GOT3 (cell line): ENCODE results near the gene CLDN1.

Source experiments
- DNase-seq: peaks from one replicate; lab custom pipeline; 2025; ENCODE audit warnings: mixed read lengths; lab: John Stamatoyannopoulos, UW

The CLDN1 gene, protein sequence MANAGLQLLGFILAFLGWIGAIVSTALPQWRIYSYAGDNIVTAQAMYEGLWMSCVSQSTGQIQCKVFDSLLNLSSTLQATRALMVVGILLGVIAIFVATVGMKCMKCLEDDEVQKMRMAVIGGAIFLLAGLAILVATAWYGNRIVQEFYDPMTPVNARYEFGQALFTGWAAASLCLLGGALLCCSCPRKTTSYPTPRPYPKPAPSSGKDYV

DNA sequence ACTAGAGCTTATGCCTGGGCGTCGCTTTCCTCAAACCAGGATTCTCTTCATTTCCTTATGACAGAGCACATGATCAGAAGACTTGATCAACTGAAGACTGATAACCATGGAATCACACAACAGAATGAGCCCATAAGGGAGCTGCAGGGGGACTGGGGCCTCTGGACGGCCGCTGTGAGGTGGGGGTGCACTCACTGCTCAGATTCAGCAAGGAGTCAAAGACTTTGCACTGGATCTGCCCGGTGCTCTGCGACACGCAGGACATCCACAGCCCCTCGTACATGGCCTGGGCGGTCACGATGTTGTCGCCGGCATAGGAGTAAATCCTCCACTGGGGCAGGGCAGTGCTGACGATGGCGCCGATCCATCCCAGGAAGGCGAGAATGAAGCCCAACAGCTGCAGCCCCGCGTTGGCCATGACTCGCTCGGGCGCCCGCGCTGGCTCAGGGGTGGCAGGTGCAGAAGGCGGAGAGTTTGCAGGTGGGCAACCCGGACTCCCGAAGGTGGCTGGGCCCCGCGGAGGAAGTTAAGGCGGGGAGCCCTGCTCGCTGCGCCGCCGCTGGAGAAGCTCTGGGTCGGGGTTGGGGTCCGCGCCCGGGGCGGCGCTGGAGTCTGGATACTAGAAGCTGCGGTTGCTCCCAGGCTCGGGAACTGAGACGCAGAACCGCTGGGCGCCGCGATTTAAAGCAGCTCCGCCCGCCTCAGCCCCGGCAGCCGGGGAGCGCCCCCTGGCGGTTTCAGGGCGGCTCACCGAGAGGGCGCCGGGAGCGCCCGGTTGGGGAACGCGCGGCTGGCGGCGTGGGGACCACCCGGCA lies at the start of gene CLDN1:
Gene CLDN1 (minus strand): TSS at position 658 of the 815 bp plus-strand sequence. CDS start 240 bp downstream, at position 418.
- DNase-seq = peak; percentile 52

DNA sequence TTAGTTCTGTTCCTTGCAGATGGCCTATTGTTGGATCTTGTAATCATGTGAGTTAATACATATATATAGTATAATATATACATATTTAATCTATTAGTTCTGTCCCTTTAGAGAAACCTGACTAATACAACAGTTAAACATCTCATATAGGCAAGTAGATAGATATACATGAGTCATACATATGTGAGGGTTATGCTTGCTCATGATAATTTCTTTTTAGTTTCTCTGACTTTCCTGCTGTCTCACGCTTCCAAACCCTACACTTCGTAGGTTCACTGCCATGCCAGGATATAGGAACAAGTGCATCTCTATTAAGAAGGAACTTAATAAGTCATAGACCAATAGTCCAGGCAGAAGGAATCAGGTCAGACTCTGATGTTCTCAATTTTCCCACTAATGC lies 48.9 kb upstream of the CLDN1 start:
- DNase-seq = no peak

DNA sequence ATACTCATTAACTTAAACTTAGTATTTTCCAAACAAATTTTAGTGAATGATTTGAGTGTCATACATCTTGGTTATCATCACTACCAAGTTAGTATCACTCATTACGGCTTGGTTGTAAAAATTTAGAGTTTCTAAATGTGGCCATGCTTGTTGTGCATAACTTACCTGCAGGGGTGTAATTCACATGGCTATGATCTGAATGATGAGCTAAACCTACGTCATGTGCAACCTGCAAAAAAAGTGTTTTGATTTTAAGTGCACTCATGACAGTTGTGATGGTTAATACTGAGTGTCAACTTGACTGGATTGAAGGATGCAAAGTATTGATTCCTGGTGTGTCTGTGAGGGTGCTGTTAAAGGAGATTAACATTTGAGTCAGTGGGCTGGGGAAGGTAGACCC lies 48.1 kb upstream of the CLDN1 start:
- no peak for DNase-seq

DNA sequence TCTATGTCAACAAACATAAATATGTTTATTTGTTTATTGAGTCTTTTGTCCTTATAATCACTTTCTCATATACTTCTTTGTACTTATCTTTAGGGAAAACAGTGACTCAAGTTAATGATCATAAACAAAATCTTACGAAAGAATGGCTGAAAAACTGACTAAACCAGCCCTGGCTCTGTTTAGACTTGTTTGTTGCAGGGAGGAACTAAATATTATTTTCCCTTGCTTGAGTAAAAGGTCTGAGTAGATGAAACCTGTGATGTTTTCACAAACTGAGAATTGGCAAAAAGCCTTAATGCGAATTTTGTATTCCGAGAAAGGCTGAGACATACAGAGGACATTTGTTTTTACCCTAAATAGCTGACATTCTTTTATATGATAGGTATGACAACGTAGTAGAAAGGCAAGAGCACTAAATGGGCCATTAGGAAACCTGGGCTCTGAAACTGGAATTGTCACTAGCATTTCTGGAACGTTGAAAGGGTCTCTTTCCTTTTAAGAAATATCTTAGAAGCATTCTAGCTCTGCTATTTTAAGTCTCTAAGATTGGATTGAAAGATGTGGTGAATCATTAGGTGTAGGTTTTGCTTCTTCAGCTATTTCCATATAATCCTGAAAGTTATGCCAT lies 47.5 kb upstream of the CLDN1 start:
- DNase-seq = no peak

DNA sequence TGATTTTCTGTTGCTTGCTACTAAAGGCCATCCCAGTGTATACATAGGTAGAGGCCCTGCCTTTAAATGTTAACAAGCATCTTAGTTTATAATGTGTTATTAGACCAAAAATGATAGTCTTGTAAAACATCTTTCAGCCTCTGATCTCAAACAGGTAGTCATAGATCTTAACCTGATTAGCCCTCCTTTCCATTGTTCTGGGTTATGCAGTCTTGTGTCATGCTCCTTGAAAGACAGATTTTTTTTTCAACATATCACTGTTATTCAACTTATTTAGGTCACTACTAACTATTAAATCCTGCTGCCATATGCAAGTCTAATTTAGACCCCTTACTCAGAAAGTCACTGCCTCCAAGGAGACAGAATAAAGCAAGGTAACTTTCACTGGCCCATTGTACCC lies 46.6 kb upstream of the CLDN1 start:
- DNase-seq = no peak

DNA sequence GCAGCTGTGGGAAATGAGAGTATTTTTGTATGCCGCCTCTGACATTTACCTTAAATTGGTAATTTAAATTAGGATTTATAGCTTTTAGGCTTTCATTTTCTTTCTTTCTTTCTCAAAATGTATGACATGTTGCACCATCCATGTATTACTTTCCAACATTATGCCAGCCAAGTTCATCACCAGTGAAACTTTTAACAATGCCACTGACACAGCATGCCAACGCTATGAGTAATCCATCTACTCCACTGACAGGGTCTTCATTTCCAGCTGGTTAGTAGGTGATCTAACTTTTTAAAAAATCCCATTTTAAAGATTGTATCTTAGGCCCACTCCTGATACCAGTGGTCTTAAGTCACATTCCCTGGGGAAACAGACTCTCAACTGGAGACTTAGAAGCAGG lies 43.9 kb upstream of the CLDN1 start:
- DNase-seq = no peak

DNA sequence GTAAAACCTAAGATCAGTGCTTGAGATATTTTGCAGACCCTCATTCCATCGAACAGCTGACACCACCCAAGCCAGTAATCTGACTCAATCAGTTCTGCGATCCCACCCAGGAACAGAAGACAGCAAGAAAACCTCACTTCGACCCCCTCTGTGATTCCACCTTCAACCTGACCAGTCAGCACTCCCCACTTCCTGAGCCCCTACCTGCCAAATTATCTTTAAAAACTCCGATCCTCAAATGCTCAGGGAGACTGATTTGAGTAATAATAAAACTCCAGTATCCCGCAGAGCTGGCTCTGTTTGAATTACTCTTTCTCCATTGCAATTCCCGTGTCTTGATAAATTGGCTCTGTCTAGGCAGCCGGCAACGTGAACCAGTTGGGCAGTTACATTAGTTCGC lies 40.0 kb upstream of the CLDN1 start:
- DNase-seq = no peak

DNA sequence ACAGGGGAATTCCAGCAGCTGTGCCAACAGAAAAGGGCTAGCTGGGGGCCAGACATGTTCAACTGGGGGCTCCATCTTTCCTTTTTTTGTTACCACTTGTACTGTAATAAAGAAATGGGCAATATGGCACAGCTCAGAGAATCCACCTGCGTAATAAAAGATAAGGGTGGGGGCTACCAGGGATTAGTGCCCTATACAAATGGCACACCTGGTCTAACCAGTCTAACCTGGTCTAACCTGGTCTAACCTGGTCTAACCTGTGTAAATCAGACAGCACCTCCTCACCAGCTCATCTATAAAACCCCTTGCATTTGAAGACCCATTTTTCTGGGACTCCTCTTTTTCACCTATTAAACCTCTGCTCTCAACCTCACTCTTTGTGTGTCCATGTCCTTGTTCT lies 39.5 kb upstream of the CLDN1 start:
- no peak for DNase-seq

DNA sequence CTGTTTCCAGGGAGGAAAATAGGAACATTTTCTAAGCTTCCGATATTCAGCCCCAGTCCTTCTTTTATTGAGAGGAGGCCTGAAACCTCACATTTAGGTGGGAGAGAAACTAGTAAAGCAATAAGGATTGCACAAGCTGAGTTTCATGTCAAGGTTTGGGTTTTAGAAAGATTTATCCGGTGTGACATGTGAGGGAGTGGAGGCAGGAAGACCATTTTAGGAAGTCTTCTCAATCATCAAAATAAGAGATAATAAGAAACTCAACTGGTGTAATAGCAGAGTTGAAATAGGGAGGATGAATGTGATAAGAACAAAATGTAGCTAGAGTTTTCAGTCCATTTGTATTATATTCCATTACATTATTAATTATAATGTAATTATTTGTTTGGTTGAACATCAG lies 38.0 kb upstream of the CLDN1 start:
- DNase-seq = no peak

DNA sequence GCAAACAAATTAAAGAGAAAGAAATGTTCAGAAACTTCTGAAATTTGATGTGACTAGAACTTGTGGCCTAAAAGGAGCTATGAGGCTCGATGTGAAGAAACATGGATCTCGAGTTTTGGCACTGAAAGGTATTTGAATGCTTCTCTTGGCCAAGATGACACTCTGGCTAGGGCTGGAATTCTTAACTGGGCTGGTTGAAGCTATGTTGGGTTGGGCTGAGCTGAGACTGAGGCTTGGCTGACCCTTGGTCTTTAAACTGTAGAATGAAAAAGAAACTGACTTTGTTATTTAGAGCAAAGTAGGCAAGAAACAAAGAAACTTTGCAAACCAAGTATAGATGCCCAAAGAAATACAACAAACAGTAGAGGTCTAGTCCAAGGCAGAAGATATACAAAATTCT lies 37.6 kb upstream of the CLDN1 start:
- DNase-seq = no peak

DNA sequence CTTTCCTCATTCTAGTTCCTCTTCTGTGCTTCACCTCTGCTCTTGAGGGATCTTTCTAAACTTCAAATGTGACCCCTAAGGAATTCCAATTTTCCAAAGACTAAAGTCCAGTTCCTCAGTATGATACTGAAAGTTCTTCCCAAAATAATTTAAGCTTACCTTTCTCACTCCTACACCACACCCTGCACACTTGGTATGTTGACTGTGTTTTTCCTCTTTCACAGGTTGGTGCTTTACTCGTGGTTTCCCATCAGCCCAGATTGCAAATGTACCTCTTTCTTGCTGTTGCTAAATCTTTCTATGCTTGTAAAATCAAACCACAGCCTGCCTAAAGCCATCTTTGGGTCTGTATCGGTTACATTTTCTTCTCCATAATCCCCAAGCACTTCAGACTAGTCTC lies 35.2 kb upstream of the CLDN1 start:
- DNase-seq = no peak

DNA sequence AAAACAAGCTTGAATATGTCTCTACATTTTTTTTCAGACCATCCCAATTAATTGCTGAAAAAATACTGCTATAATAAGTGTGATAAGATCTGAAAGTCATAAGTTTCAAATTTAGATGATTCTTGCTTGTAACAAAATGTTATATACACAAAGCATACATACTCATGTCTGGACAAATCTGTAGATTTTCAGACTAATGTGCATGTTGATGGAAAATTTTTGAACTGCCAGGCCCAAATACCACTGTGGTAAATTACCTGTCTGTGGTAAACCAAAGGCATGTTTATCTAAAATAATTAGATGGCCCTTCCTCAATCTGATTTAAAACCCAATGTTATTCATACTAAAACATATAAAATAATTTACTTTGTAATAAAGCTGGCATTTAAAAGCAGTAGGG lies 34.0 kb upstream of the CLDN1 start:
- DNase-seq = no peak

DNA sequence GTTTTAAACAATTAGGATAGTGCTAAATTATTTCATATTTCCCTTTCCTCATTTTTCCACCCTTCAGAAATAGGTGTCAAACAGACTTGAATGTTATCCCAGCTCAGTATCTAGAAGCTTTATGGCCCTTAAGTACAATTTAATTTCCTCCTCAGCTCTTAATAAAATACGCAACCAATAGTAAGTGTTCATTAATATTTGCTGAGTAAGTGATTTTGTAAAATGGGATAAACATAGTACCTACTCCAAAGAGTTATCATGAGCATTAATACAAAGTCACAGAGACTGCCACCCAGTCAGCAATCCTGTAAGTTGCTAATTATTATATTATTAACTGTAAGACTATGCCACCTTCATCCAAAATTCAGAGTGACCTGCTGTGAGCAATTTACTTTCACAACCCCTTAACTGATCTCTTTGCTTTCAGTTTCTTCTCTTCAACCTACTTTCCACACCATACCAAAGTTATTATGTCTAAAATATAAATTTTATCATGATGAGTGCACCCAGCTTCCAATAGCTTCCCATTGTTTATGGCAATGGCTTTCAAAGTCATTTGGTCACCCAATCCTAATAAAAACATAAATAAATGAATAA lies 30.7 kb upstream of the CLDN1 start:
- no peak for DNase-seq

DNA sequence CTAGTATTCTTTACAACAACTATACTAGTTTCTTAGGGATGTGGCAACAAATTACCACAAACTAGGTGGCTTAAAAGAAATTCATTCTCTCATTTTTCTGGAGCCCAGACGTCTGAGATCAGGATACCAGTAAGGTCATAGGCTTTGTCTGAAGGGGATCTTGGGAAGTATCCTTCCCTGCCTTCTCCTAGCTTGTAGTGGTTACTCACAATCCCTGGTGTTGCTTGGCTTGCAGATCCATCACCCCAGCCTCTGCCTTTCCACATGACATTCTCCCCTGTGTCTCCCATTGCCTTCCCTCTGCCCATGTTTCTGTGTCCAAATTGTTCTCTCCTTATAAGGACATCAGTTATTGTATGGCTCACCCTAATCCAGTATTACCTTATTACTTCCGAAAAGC lies 24.3 kb upstream of the CLDN1 start:
- no peak for DNase-seq

DNA sequence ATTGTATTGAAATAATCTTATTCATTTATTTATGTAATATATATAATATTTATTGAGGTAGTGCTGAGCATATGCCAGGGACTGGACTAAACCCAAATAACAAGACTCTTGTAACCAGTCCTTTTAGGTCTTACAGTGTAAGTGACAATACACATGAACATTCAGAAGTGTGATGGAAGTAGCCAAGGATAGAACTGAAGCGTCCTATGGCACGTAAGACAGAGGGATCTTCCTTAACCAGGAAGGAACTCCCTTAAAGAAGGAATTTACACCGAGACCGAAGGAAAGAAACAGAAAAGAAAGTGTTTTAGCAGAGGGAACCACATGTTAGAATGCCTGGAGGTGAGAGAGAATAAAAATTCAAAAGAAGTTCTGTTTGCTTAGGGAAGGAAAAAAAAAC lies 23.6 kb upstream of the CLDN1 start:
- DNase-seq = no peak

DNA sequence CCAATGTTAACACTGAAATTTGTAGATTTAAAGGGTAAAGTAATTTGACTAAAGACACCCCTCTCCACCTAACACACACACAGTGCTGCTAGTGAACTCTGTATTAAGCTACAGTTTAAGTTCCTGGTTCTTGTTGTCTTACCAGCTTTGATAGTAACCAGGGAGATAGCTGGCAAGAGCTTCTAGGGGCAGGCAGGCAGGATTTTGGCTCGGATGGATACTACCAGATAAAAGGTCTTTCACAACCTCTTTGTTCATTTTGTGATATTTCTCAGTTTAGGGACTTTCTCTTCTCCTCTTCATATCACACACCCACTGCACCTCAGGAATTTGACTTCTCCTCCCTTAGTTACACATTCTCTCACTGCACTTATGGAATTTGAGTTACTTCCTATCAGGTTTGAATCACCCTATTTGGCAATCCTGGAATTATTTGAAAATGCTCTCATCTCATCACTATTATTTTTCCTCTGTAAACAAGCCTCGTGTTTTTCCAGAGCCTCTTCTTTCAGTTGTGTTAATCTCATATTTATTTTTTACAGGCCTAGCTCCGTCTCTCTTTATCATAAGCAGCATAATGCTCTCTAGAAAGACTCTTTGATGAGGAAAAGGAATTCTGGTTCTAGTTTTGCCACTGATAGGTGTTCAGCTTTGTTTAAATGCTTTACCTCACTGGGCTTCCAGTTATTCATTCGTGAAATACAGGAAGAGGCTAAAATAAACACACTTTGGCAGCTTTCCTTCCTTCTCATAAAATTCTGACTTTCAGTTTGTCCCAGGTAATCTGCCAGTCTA lies 23.0 kb upstream of the CLDN1 start:
- no peak for DNase-seq

DNA sequence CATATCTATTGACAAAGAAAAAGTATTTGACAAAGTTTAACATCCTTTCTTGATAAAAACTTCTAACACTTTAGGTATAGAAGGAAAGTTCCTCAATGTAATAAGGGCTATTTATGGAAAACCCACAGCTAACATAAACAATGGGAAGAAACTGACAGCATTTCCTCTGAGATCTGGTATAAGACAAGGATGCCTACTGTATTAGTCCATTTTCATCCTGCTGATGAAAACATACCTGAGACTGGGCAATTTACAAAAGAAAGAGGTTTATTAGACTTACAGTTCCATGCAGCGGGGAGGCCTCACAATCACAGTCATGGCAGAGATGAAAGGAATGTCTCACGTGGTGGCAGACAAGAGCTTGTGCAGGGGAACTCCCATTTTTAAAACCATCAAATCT lies 17.8 kb upstream of the CLDN1 start:
- no peak for DNase-seq

DNA sequence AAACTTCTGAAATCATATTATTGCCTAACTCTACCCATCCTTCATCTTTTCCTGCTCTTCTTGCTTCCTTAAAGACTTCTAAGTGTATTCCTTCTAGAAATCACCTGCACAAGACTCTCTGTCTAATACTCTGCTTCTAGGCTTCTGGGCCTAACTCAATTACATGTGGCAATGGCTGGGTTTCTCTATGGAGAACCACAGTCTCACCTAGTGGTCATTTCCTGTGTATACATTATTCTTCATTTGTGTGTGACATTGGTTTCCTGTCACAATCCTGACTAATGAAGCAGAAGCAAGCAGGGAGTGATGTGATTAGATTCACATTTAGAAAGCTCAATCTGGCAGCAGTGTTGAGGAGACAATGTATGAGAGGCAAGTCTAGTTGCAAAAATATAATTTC lies 16.9 kb upstream of the CLDN1 start:
- DNase-seq = no peak

DNA sequence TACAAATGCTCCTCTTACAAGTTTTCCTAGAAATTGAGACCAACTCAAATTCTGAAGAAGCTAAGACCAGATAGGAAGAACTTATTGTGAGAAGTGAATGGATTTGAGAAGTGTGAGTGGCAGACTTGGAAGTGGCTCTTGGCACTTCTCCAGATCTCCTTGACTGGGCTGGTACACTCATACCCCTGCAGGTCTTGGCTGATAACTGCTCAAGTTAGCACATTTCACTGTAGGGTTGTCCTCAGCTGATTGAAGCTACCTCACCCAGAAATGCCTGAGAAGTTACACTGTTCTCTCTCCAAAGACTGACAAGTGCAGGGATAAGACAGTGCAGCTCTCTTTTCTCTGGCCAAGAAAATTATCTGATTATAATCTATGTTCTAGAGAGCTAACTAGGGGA lies 16.5 kb upstream of the CLDN1 start:
- no peak for DNase-seq

DNA sequence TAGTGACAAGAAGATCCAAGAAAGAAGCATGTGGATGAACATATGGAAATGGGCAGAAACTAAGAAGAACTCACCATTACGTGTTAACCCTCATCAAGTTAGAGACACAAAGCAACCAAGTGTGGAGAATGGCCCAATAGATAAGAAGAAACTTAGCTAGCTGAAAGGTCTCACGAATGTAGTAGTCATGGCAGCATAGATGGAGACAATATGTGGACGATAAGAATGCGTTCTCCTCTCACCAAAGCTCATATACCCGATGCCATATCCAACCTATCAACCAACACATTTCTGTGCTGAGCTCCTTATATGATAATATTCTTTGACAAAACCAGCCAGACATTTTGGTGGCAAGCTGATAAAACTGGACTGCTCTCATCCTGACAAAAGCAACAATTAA lies 15.1 kb upstream of the CLDN1 start:
- DNase-seq = no peak

DNA sequence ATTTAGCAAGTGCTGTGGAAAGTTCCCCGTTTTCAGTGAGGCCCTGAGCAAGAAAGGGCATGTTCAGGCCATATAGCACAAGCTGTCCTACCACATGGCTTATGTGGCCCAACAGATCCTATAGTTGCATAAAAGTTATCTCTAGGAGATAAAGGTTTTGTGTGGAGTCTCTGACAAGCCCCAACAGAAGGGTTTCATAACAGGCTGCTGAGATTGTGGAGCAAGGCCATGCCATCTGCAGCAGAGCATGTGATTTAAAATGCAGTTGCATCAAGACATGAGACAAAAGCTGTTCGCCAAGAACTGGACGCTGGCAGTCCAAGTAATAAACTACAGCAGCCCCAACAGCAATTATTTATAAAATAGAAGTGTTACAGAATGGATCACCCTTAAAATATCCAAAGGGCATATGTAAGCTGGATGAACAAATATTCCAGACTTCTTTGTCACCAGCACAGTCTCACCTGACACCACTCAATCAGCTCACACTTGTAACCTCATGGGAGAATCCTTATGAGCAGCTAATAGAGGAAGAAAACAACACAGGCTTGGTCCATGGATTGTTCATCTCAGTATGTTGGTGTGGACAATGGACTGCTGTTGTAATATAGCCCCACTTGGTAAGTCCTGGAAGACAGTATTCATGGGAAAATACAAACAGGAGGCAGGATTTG lies 14.4 kb upstream of the CLDN1 start:
- no peak for DNase-seq

DNA sequence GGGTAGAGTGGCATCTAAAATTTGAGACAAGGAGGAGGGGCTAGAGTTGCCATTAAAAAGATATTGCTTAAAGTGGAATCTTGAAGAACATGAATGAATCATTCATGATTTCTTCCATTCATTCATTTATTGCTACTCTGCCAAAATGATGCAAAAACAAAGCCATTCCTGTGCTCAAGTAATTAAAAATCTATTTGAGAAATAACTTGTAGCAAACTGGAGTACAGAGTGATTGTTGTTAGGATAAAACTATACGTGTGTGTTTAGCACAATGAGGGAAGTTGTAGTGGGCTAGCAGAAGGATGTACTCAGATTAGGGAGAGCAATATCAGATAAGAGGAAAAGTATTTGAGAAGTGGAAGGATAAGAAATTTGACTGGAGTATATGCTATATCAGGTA lies 11.7 kb upstream of the CLDN1 start:
- DNase-seq = no peak
